Cardiac septum (tissue), 1 donor: Measurements from ENCODE around the gene GCNT4. TPM values are rescaled to one million over a fixed set of nuclear protein-coding genes. Genes with fewer than 3 reads are reported as not detected.

Experiments used
- DNase-seq: peaks from one replicate; pipeline ENCODE4 v3.0.0-alpha.2; 2020; ENCODE audit warnings: low spot score
- intact Hi-C: fragments of 100-400 bp; cut with DNase I; formaldehyde crosslinking; loops from one replicate; pipeline ENCODE4 v1.14.0; 2022
- total RNA-seq: library from RNA; stranded (reverse); fragmentation: NEBNext Ultra II Directional; extraction: Animal tissue kit (Norgen Biotek cat#: 25700); gene quantifications from one replicate; pipeline ENCODE4 v1.2.1, GENCODE V29; 2021
- donor health status: DM: no; HTN: no; CAD: no.

Gene GCNT4
- total RNA-seq, 1 donor from 2014 or later, result 0.62 TPM

DNA sequence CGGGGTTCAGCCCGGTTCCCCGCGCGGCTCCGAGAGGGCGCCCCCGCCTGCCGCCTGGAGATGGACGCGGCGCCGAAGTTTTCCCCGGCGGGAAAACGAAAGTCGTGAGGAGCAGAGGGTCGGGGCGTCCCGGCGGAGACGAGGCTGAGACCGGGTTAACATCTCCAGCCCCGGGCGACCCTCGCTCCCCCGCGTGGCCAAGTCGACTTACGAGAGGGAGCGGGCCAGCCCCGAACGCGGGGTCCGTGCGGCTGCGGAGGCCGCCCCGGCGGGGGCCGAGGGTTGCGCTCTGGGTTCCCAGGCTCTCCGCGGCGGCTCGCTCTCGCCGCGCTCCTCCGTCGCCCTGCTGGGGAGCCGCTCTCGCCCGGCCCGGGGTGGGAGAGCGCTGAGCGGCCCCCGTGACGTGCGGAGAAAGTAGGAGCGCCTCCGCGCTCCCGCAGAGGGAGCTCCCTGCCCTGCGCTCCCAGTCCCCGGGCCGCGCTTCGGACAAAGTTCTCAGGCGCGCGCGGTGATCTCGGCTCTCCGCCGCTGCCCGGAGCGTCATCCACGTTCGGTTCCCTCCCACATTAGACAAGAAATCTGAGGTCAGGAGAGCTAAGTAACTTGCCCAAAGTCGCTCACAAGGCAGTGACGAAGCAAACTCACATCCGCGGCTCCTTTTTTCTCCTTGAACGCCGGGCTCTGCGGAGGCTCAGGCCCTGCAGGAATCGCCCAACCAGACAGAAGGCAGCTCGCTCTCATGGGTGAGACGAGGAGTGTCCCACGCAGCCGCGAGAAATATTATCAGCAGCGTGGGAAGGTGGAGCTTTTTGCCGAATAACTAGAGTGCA is 1.2 kb upstream of the GCNT4 start:
- intact Hi-C loops, result loop anchor here (5.0 kb wide), 1 partner anchor 284 kb away; the partner anchor contains the start of gene HMGCR
- DNase-seq, result peak; percentile 80

- intact Hi-C loops, result loop anchor here (5.0 kb wide), 1 partner anchor 284 kb away; the partner anchor contains the start of gene HMGCR
- no peak for DNase-seq
Measured at GRCh38 chr5:75053054-75053303, 621 bp upstream of the GCNT4 start.

DNA sequence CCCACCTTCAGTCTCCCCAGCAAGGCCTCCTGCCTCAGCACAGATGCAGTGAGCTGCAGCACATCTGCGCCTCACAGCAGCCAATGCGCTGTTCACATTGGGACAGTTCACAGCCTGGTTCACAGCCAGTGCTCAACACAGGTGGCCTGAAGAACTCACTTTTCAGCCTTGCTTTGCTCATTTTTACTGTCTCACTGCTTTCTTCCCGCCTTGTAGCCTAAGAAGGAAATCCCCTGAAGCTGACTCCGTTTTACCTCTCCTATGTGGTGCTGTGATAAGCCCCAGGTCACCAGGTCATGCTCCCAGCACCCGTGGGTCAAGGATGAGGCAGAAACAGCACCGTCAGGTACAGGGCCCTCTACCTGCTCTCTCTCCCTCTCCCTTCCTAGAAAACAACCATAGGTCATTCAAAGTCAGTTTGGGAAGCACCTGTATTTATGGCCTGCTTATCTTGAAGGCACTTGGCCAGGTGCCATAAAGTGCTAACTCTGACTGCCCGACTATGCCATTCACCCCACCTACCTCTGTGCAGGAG is 1.1 kb downstream of the GCNT4 start:
- no peak for DNase-seq
- intact Hi-C loops, result loop anchor here (5.0 kb wide), 1 partner anchor 286 kb away; the partner anchor contains the start of gene HMGCR

GRCh38 chr5:75050415-75050814 is 1.9 kb downstream of the GCNT4 start:
- DNase-seq, result no peak
- intact Hi-C loops, result loop anchor here (5.0 kb wide), 1 partner anchor 287 kb away; the partner anchor contains the start of gene HMGCR

- intact Hi-C loops, result loop anchor here (5.0 kb wide), 1 partner anchor 288 kb away; the partner anchor contains the start of gene HMGCR
- no peak for DNase-seq
Measured at GRCh38 chr5:75049456-75050351, 2.7 kb downstream of the GCNT4 start.

DNA sequence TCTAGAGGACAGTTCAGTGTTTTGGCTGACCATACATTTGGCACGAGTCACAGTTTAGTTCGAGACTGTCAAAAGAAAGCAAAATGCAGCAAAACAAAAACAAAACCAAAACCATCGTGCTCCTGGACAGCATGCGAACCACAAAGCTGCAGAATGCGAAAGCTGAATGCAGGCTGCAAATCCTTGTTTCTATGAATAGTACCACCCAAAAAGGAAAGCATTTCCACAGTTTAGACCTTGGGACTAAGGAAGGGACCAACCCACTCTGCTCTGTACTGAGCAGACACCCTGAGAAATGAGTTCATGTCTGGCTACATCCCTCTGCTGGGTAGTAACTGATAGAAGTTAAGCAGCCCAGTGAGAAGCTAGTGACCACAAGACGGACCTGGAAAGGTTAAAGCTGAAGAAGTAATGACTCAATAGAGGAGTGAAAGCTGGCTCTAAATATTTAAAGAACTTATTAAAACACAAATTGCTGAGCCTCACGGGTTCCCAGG is 3.9 kb downstream of the GCNT4 start:
- intact Hi-C loops, result no loop called here
- DNase-seq, result no peak

DNA sequence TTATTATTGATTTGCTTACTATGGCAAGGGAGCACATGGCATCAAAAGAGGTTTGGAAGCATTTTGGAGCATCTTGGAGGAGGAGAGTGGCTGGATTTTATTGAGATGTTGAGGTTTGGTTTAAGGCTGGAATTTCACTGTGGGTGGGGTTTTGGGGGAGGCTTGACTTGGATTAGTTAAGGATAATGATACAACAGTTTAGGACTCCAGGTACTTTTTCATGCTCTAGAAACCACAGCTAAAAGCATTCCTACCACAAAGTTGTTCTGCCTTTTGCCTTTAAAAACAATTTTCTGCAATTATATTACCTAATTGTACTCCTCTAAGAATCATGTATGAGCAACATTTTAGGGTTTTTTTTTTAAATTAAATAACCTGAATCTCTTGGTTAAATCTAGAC is 5.0 kb downstream of the GCNT4 start:
- DNase-seq, result no peak
- intact Hi-C loops, result no loop called here

DNA sequence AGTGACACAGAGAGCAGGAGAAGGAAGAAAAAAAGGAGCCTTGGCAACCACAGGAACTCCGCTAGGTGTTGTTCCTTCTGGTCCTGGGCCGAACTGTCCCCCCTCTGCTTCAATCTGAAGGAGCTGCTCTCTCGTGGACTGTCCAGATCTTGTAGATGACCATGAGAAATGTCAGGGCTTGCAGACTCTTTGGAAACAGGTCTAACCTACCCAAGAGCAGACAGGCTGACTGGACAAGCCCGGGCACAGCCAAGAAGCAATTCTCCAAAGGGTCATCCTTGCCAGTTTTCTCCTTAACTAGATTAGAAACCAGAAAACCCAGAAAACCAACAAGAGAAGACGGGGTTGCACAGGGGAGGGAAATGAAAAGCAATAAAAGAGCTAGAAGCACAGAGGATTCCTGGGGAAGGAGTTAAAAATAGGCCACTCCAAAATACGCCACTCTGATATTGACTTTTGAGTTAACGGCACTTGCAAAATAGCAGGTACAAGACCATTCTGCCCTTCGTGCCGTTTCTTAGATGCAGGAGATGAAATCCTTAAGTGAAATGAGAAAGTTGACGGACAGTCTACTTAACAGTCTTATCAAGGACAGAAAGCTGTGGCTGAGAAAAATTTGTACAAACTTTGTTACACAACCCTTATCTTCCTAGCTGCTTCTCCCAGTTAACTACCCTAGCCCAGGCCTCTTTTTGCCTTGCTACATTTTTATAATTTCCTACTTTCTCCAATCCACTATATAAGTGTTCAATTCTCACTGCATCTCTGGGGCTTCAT is 5.8 kb downstream of the GCNT4 start:
- no peak for DNase-seq
- intact Hi-C loops, result no loop called here

DNA sequence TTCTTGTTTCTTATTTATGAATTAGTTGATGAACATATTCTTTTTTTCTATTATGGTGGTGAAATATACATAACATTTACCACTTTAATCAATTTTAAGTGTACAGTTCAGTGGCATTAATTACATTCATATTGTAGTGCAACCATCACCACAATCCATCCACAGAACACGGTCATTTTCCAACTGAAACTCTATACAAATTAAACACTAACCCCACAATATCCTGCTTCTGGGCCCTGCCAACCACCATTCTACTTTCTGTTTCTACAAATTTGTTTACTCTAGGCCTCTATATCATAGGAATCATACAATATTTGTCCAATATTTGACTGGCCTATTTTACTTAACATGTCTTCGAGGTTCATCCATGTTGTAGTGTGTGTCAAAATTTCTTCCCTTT is 7.3 kb downstream of the GCNT4 start:
- intact Hi-C loops, result no loop called here
- no peak for DNase-seq

DNA sequence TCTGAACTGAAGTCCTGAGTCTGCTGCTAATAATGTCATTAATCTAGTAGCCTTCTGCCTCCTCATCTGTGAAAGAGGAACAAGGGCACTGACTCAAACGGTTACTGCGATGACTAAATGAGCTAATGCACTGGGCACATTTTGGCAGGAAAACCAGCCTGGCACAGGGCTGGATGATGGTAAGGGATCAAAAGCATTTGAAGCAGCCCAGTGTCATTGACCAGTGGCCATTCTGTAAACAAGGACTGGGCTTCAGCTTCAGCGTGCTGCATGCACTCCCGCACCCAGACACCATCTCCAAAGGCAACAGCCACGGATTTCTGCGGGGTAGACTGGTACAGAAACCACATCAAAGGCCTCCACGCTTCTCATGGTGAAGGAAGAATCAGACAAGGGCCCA is 8.0 kb downstream of the GCNT4 start:
- DNase-seq, result no peak
- intact Hi-C loops, result no loop called here

GRCh38 chr5:75043633-75044264 is 8.6 kb downstream of the GCNT4 start:
- intact Hi-C loops, result no loop called here
- DNase-seq, result no peak

GRCh38 chr5:75042522-75042921 is 9.8 kb downstream of the GCNT4 start:
- intact Hi-C loops, result no loop called here
- no peak for DNase-seq

GRCh38 chr5:75040973-75041372 is 11.4 kb downstream of the GCNT4 start:
- DNase-seq, result no peak
- intact Hi-C loops, result no loop called here

GRCh38 chr5:75037106-75037505 is 15.3 kb downstream of the GCNT4 start:
- intact Hi-C loops, result no loop called here
- DNase-seq, result no peak

DNA sequence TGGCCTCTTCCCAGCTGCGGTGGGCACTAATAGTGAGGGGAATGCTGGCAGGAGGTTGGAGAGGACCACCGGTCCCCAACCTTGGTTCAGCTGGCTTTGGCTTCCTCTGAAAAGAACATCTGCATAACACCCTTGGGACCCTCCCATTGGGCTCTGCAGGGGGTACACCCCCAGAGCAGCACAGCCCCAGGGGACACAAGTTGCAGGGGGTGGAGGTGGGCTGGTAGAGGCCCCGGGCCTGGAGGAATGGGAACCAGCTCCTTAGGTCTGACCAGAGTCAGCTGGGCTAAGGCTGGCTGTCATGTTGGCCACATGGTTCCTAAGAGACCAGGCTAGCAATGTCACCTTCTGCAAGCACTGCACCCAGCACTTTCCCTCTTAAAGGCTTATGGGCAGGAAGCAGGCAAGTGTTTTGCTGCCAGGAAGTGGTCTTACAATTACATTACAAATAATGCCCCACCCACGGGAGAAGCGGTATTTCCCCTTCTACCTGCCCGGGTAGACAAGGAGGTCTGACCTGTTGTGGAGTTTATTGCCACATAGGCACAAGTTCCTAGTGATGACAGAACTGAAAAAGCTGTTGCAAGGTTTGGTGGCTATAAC is 18.1 kb downstream of the GCNT4 start:
- no peak for DNase-seq
- intact Hi-C loops, result no loop called here

GRCh38 chr5:75031366-75031765 is 21.0 kb downstream of the GCNT4 start:
- intact Hi-C loops, result no loop called here
- DNase-seq, result no peak

- DNase-seq, result no peak
- intact Hi-C loops, result no loop called here
Measured at GRCh38 chr5:75028090-75028489, 24.3 kb downstream of the GCNT4 start.

DNA sequence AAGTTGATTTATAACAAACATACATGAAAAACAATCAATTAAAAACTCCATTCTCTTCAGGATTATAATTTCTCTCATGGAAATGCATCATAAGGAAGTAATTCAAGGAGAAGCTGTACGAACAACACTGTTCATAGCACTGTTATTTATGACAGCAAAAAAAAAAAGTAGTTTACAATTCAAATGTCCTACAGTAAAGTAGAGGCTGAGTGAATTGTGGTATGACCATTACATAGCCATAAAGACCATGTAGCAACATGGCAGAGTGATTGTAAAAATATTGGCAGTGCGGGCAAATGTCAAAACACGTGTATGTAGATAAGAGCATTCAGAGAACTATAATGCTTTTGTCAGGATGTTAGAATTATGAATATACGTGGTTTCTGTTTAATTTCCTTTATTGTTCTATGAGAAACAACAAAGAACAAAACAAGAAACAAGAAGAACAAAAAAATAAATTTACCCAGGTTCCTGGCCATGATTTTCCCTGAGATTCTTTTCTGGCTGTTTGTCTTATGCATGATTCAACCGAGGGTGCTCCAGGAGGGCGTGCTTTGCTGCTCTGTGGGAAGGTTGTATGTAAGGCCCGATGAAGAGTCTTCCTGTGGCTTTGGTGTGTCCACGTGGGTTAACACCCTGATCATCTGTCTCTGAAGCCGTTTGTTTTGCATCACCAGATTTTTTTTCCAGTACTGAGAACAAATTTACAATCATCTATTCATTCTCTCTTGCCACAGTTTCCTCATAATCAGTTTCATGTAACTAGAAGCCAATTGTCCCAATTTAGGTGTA is 28.8 kb downstream of the GCNT4 start:
- intact Hi-C loops, result no loop called here
- DNase-seq, result no peak
